Colonic mucosa (tissue), 4 donors: ENCODE measurements around the gene PHF20. TPM values are rescaled to one million over a fixed set of nuclear protein-coding genes. Genes with fewer than 3 reads are reported as not detected.
"Not testable (repeated sequence)": the region's sequence is repeated elsewhere in the genome, so short reads cannot be mapped to it uniquely, and the experiment has no call there.

Source experiments
- DNase-seq: peaks from one replicate; pipeline ENCODE4 v3.0.0-alpha.2; 2020
- H3K27ac ChIP-seq: fragments of 200-600 bp; one replicate; pipeline ENCODE4 v1.8.0; 2021
- H3K27me3 ChIP-seq: fragments of 200-600 bp; one replicate; pipeline ENCODE4 v1.8.0; 2021
- H3K36me3 ChIP-seq: fragments of 200-600 bp; one replicate; pipeline ENCODE4 v1.8.0; 2021
- H3K4me1 ChIP-seq: fragments of 200-600 bp; one replicate; pipeline ENCODE4 v1.8.0; 2021; ENCODE audit warnings: mild to moderate bottlenecking
- H3K4me3 ChIP-seq: fragments of 200-600 bp; one replicate; pipeline ENCODE4 v1.8.0; 2021
- H3K9ac ChIP-seq, 2 donors: one replicate each; pipeline ENCODE4 v1.7.0; 2013; ENCODE audit warnings: control low read depth in 2 of 2, low read depth in 2 of 2, low read length in 2 of 2
- H3K9me3 ChIP-seq: fragments of 200-600 bp; one replicate; pipeline ENCODE4 v1.8.0; 2021
- CTCF ChIP-seq: fragments of 200-600 bp; IDR thresholded peaks from one replicate; pipeline ENCODE4 v1.8.0; 2022; ENCODE audit warnings: antibody characterized with exemption, mild to moderate bottlenecking
- intact Hi-C: fragments of 100-400 bp; cut with DNase I; formaldehyde crosslinking; loops from one replicate; pipeline ENCODE4 v1.14.1; 2022
- total RNA-seq, 2 donors: library from RNA; stranded (reverse); fragmentation: NEBNext Ultra II Directional in 1 of 2; extraction: Animal tissue kit (Norgen Biotek cat#: 25700) in 1 of 2; gene quantifications; one replicate each; pipeline ENCODE4 v1.2.1, GENCODE V29; 2021
- donor health status: healthy.
- donor health status: DM: no; HTN: no; CAD: no.
- donor health status: DM: no; HTN: no; CAD: no.

Gene PHF20
- total RNA-seq, 2 donors from 2014 or later, result 25.5 to 27.0 TPM

- Histone ChIP-seq H3K9me3 (no peaks in the 10 kb centered on the region), H3K27me3 (no peaks in the 10 kb centered on the region), H3K27ac (peak overlapping the region; percentile 57), H3K36me3 (no peaks in the 10 kb centered on the region), H3K4me3 (no peak overlapping the region), H3K4me1 (peaks cover 6% of the 10 kb centered on the region), H3K9ac (peak overlapping the region in 1 of 2 donors; percentile 28)
- intact Hi-C loops, result no loop called here
- TF ChIP-seq CTCF, result no peak
- DNase-seq, result no peak
These were observed 487 bp upstream of the PHF20 start for GRCh38 chr20:35771367-35771688.

DNA sequence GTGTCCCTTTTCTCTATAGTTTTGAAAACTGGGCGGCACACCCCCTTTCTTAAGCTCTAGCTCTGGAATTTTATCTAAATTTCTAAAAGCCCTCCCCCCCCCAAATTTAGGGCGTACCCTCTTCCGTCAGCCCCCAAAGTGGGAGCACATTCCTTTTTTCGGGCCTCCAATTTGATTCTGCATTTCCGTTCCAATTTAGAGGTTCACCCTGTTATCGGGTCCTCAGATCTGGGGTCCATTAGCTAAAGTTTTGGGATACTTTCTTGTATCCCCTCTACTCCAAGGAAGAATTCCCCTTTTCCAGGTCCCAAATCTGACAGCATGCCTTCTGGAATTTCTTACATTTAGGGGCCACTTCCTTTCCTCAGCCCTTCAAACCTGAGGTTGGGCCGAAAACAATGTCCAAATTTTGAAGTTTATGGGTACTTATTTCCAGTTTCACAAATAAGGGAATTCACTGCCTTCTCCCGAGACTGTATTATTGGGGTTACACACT lies 796 bp downstream of the PHF20 start:
- Histone ChIP-seq H3K9ac (peak overlapping the region; percentile 76 to 89), H3K27ac (peak overlapping the region; percentile 85), H3K36me3 (no peaks in the 10 kb centered on the region), H3K4me3 (peak overlapping the region; percentile 60), H3K9me3 (no peaks in the 10 kb centered on the region), H3K27me3 (no peaks in the 10 kb centered on the region), H3K4me1 (peaks cover 12% of the 10 kb centered on the region)
- no peak for DNase-seq
- intact Hi-C loops, result no loop called here
- no peak for TF ChIP-seq CTCF

DNA sequence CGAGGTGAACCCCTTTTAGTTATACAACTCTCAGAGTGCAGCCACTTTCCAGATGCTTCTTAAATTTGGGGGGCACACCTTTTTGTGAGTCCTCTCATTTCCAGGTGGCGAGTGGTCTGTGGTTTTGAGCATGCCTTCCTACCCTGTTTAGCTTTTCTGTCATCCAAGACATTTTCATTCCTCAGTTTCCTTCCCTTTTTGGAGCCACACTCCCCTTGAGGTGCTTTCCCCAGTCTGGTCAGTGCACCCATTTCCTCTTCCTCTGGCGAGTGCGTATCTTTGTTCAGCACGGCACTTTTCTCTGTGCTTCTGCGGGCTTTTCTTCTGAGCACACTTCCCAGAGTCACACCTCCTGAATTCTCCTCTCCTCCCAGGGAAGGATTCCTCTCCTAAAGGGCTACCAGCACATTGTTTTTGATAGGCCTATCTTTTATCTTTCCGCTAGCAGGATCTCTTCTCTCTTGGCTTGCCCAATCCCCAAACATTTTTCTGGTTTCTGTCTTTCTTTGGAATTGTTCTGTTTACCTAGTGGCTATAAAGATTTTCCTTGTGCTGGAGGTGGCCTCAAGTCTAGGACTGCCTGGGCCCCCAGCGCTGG lies 1.4 kb downstream of the PHF20 start:
- Histone ChIP-seq H3K4me1 (peaks cover 12% of the 10 kb centered on the region), H3K9ac (peak overlapping the region in 1 of 2 donors; percentile 89), H3K36me3 (no peaks in the 10 kb centered on the region), H3K27me3 (no peaks in the 10 kb centered on the region), H3K9me3 (no peaks in the 10 kb centered on the region), H3K27ac (peak overlapping the region; percentile 85), H3K4me3 (peak overlapping the region; percentile 60)
- intact Hi-C loops, result no loop called here
- DNase-seq, result peak; percentile 63
- no peak for TF ChIP-seq CTCF

DNA sequence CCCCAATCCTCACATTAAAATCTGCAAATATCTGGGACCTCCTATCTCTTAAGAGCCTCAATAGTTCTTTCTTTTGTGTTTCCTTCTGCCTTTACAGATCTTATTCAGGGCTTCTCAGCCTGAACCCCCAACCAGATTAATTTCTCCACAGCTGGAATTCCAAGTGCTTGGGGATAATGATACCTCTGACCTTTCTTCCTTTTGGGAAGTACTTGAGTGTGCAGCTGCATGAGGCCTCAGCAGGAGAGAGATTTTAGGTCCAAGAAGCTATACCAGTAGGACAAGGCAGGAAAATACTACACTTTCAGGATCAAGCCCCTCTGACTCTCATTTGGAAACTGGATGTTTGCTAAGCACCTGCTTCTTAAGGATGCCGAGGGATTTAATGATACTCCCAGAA lies 2.6 kb downstream of the PHF20 start:
- intact Hi-C loops, result no loop called here
- no peak overlapping the region for H3K27ac ChIP-seq
- H3K9me3 ChIP-seq, result no peaks in the 10 kb centered on the region
- H3K4me3 ChIP-seq, result no peak overlapping the region
- H3K27me3 ChIP-seq, result no peaks in the 10 kb centered on the region
- H3K9ac ChIP-seq, result no peak overlapping the region
- TF ChIP-seq CTCF, result no peak
- no peaks in the 10 kb centered on the region for H3K36me3 ChIP-seq
- peaks cover 6% of the 10 kb centered on the region for H3K4me1 ChIP-seq
- DNase-seq, result no peak

DNA sequence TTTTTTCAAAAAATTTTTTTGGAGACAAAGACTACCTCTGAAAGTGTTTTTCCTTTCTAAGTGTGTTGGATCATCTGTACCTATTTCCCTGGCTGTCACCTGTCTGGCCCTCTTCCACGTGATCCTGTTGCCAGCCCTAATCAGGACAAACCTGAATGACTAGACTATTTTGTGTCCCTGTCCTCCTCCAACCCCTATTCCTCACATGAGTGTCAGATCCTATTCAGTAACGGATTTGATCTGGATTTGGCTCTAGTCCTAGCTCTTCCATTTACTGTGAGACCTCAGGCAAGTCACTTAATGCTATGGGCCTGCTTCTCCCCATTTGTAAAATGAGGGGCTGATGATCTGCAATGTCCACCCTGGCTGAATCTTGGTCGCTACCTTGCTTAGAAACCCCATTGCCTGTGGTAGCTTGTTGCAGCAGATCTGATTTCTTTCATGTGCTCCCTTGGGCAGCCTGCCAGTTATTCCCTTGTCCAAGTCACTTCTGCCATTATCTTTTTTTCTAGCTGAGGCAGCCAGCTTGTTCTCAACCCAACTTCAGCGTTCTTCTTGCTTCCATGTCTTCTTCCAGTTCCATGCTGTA lies 4.8 kb downstream of the PHF20 start:
- peak; percentile 65 for DNase-seq
- Histone ChIP-seq H3K9me3 (no peaks in the 10 kb centered on the region), H3K36me3 (no peaks in the 10 kb centered on the region), H3K27me3 (no peaks in the 10 kb centered on the region), H3K27ac (peak overlapping the region; percentile 0), H3K9ac (no peak overlapping the region), H3K4me3 (no peak overlapping the region), H3K4me1 (peaks cover 6% of the 10 kb centered on the region)
- no peak for TF ChIP-seq CTCF
- intact Hi-C loops, result no loop called here

GRCh38 chr20:35783811-35784210 lies 12.0 kb downstream of the PHF20 start:
- H3K9ac ChIP-seq, H3K27ac ChIP-seq, H3K4me3 ChIP-seq, intact Hi-C loops, H3K27me3 ChIP-seq, H3K36me3 ChIP-seq, H3K9me3 ChIP-seq, H3K4me1 ChIP-seq, DNase-seq: not testable (repeated sequence)

GRCh38 chr20:35785541-35785940 lies 13.7 kb downstream of the PHF20 start:
- H3K9me3 ChIP-seq, DNase-seq, H3K36me3 ChIP-seq, H3K27ac ChIP-seq, intact Hi-C loops, H3K4me3 ChIP-seq, H3K9ac ChIP-seq, H3K27me3 ChIP-seq, H3K4me1 ChIP-seq: not testable (repeated sequence)
